Activated CD4-positive, alpha-beta T cell treated with anti-CD3 and anti-CD28 coated beads, Interleukin-2, amount 50 U/mL, for 4 hours (primary cell): ENCODE measurements around the gene PLG.
"Not testable (repeated sequence)": the region's sequence is repeated elsewhere in the genome, so short reads cannot be mapped to it uniquely, and the experiment has no call there.

ENCODE experiments used
- DNase-seq, 2 experiments: peaks; one replicate each; pipeline ENCODE4 v3.0.0-alpha.2; 2020

The PLG gene

DNA sequence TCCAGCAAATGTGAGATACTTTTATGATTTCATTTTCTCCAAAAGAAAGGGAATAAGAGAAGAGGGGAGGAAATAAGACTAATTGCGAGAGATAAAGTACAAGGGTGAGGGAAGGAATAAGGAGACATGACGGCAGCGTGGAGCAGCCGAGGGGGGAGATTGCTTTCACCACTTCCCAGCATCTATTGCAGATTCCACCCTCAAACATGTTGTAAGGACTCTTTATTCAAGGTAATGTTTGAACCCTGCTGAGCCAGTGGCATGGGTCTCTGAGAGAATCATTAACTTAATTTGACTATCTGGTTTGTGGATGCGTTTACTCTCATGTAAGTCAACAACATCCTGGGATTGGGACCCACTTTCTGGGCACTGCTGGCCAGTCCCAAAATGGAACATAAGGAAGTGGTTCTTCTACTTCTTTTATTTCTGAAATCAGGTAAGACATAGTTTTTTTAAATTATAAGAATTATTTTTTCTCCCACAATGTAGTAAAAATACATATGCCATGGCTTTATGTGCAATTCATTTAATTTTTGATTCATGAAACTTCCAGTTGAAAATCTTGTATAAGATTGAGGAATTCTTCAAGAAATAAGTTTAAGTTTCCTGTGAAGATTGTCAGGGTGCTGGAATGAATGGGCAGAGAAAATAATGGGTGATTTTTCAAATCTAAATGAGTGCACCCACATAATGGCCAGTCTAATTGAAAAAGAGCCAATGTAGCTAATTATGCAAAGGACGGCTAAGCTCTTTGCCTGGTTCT, at the start of gene PLG:
TSS of gene PLG (plus strand) at position 327 of the 763 bp plus-strand sequence. CDS start at position 388, 61 bp downstream.
- DNase-seq: not testable (repeated sequence)

GRCh38 chr6:160659562-160659961, 42.5 kb upstream of the PLG start:
- DNase-seq: no peak

DNA sequence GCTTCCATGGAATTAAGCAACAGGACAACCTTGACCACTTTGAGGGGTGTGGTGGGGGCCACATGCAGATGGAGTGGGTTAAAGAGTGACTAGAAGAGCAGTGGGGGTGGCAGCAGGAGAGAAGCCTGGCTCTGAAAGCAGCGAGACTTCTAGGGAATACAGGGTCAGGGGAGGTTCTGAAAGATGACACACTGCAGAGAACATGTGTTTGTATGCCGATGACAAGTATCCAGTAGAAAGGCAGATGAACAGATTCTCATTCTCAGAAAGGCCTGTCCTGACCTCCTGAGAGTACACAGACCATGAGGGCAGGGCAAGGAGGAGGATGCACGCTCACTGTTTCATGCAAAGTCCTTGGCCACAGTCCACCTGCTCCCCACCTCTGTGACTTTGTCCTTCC, 40.8 kb upstream of the PLG start:
- DNase-seq: no peak

DNA sequence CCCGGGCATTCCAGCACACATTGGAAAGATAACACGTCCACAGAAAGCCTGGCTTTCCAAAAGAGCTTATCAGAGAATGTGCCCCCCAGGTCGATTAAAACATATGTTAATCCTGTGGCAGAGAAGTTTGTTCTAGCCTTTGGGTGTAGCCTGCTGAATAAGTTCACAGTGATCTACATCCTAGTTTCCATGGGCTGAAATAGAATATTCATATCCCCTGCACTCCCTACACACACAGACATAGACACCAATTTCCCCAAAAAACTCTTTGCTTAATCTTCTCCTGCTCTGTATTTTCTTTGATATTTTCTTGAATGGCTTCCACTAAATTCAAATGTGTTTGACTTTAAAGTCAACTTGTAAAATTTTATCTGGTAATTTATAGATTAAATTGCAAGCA, 39.6 kb upstream of the PLG start:
- no peak for DNase-seq

DNA sequence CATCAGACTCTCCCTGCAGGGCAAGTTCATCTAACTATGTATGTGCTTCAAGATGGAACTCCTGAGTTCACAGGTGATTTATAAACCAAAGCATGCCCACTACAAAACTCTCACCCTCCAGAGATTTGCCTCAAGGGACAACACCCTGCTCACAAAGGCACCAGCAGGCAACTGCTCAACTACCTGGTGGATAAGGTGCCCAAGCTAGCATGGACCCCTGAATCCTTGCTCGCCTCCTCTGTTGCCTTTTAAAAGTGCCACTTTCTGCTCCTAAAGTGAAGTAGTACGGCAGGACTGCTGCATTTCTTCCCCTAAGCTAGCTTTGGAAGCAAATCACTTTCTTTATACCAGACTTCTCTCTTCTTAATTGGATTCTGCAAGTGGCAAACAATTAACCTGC, 39.2 kb upstream of the PLG start:
- no peak for DNase-seq

DNA sequence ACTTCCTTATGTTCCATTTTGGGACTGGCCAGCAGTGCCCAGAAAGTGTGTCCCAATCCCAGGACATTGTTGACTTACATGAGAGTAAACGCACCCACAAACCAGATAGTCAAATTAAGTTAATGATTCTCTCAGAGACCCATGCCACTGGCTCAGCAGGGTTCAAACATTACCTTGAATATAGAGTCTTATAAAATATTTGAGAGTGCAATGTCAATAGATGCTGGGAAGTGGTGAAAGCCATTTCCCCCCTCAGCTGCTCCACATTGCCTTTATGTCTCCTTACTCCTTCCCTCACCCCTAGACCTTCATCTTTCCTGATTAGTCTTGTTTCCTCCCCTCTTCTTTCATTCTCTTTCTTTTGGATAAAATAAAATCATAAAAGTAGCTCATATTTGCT, 37.8 kb upstream of the PLG start, which contains the start of gene LPA:
TSS of gene LPA (minus strand) at position 78 of the 400 bp plus-strand sequence. CDS start at position 17, 61 bp downstream.
- not testable (repeated sequence) for DNase-seq

- peak; percentile 1 to 9 for DNase-seq
Measured at GRCh38 chr6:160667639-160668481, 34.2 kb upstream of the PLG start.

GRCh38 chr6:160668589-160668988, 33.5 kb upstream of the PLG start:
- DNase-seq: no peak

GRCh38 chr6:160676418-160676817, 25.6 kb upstream of the PLG start:
- not testable (repeated sequence) for DNase-seq

- DNase-seq: no peak
Measured at GRCh38 chr6:160678230-160678629, 23.8 kb upstream of the PLG start.

GRCh38 chr6:160678744-160679401, 23.2 kb upstream of the PLG start:
- no peak for DNase-seq

DNA sequence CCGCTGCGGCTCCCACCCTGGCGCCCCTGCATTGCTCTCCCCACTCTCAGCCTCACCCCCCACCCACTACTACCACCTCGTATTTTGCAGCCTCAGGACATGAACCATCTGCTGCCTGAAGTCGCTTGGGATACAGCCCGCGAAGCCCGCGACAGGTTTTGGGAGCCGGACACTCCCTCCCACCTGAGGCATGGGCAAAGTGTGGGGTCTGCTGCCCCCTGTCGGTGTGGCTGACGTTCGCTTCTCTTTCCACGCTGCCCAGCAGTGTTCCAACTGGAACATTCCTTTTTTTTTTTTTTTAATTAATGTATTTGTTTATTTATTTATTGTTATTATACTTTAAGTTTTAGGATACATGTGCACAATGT, 22.7 kb upstream of the PLG start:
- DNase-seq: no peak

DNA sequence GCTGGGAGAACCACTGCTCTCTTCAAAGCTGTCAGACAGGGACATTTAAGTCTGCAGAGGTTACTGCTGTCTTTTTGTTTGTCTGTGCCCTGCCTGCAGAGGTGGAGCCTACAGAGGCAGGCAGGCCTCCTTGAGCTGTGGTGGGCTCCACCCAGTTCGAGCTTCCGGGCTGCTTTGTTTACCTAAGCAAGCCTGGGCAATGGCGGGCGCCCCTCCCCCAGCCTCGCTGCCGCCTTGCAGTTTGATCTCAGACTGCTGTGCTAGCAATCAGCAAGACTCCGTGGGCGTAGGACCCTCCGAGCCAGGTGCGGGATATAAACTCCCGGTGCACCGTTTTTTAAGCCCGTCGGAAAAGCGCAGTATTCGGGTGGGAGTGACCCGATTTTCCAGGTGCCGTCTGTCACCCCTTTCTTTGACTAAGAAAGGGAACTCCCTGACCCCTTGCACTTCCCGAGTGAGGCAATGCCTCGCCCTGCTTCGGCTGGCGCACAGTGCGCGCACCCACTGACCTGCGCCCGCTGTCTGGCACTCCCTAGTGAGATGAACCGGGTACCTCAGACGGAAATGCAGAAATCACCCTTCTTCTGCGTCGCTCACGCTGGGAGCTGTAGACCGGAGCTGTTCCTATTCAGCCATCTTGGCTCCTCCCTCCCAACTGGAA, 16.8 kb upstream of the PLG start:
- not testable (repeated sequence) for DNase-seq

GRCh38 chr6:160685762-160686450, 16.1 kb upstream of the PLG start:
- DNase-seq: no peak

GRCh38 chr6:160690458-160690857, 11.6 kb upstream of the PLG start:
- no peak for DNase-seq

DNA sequence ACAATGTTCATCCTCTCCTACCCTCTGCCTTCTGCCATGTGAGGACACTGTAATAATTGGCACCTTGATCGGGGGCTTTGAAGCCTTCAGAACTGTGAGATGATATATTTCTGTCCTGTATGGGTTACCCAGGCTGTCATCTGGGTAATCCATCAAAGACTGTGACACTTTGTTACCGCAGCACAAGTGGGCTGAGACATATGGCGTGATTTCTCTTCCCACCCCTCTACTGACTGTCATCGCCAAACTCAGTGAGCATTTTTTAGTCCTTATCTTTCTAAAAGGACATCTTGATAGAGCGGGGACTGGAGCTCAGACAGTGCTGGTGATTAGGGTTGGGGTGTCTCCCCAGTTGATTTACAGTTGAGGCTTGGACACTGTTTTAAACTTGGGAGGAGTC, 10.4 kb upstream of the PLG start:
- no peak for DNase-seq

- DNase-seq: no peak
Measured at GRCh38 chr6:160692369-160692959, 9.6 kb upstream of the PLG start.

DNA sequence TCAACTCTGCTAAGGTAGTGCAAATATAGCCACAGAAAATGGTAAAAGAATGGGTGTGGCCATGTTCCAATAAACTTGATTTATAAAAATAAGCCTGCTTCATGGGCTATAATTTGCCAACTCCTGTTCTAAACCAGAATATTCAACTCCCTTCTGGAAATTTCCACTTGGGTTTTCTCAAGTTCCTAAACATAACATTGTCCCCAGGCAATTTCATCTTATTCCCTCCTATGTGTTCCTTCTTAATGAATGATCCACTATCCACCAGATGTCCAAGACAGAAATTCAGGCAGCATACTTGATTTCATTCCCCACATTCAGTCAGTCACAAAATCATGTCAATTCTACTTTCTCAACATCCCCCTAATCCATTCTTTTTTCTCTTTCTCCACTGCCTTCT, 7.0 kb upstream of the PLG start:
- DNase-seq: not testable (repeated sequence)

DNA sequence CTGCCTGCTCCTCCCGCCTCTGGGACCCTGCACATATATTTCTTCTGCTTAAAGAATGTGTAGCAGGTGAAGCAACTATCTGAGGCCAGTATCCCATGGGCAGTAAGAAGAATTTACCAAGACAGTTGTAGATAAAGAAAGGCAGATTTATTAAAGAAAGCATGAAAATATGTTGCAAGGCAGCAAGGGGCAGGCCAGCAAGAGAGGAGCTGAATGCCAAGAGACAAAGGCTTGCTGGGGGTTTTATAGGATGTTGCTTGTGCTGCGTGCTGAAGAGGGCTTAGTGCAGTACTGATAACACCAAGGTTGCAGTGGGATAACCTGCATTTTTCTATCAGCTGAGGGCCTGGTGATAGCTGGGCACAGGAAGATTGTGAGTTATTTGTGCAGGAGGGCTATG, 6.4 kb upstream of the PLG start:
- not testable (repeated sequence) for DNase-seq

DNA sequence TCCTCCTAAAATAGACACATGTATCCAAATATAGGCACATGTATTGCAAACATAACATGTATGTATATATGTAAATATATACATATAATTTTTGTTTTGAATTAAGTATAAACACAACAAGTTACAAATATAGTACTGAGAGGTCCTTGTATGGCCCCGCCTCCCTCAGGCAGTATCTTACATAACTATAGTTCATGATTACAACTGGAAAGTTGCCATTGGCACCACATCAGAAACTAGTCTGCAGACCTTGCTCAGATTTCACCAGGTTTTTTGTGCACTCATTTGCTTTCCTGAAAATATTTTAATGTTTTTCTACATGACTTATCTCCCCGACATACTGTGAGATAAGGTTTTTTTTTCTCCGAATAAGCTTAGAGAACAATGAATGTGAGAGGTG, 5.2 kb upstream of the PLG start:
- not testable (repeated sequence) for DNase-seq

DNA sequence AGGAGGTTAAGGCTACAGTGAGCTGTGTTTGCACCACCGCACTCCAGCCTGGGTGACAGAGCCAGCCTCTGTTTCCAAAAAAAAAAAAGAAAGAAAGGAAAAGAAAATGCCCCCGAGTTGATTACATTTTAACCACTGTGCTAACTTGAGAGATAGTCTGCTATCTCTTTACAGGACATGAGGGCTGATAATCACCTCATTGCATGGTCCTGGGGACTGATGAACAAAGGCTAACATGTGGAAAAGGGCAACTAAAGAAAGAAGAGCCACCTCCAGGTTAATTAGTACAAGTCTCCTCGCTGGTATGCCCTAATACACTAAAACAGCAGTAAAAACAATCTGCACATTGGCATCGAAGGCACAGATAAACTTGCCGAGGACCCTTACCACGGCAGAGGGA, 4.2 kb upstream of the PLG start:
- DNase-seq: no peak

DNA sequence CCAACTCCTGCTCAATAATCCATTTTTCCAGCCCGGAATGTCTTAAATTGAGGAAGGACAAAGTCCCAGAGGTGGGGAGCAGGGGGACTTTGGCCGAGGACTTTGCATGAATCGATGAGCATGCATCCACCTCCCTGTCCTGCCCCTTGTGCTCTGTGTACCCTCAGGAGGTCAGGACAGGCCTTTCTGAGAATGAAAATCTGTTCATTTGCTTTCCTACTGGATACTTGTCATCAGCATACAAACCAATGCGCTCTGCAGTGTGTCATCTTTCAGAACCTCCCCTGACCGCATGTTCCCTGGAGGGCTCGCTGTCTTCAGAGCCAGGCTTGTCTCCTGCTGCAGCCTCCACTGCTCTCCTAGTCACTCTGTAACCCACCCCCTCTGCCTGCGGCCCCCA, 2.6 kb downstream of the PLG start:
- DNase-seq: not testable (repeated sequence)
